Measurements from ENCODE around the gene PUM2. TPM values are rescaled to one million over a fixed set of nuclear protein-coding genes. Genes with fewer than 3 reads are reported as not detected.

The PUM2 gene
- total and polyA plus RNA-seq, 2 of the 8 experiments (the other 6 are each of a cell fraction or from before 2014, with no cell fraction given), result 46.6 to 114 TPM

DNA sequence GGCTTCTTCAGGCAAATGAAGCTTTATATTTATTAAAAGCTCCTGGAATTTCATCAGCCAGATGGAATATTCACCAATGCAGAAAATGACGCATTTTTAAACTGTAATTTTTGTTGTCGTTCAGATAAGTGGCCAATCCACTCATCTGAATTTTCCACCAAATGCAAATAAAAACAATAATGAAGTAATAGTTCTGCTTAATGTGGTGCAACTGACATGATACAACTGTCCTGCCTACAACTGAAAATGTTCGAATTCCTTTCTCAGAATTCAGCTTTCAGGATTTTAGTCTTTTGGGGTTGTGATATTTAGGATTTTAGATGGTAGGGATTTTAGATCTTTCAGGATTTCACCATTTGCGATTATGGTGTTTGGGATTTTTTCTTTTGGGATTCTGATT lies 27.1 kb upstream of the PUM2 start:
- Histone ChIP-seq H4K91ac (replicated peaks; ENCODE audit: insufficient read length, low read length) (no peak overlapping the region), H2AFZ (ENCODE audit: low read length) (no peak overlapping the region), H2AK5ac (ENCODE audit: low read depth, low read length) (no peak overlapping the region), H2BK5ac (ENCODE audit: low read depth, low read length) (no peak overlapping the region), H2BK15ac (ENCODE audit: low read length) (no peak overlapping the region), H3K18ac (ENCODE audit: extremely low read depth, low read length) (no peak overlapping the region), H3K4ac (replicated peaks; ENCODE audit: insufficient read length, low read depth, low read length) (no peak overlapping the region), H3K4me3 (ENCODE audit: extremely low read depth in 1 of 4, insufficient read depth in 2 of 4, low read depth in 3 of 4, low read length in 4 of 4) (no peak overlapping the region), H3K27ac (ENCODE audit: low read depth, low read length) (no peak overlapping the region), H2BK20ac (ENCODE audit: low read length) (no peak overlapping the region), H3K36me3 (ENCODE audit: control insufficient read depth in 2 of 4, insufficient read depth in 4 of 4, low read length in 3 of 4) (no peaks in the 10 kb centered on the region), H2BK120ac (replicated peaks; ENCODE audit: low read depth, low read length) (no peak overlapping the region), H3K23ac (ENCODE audit: insufficient read length) (no peak overlapping the region), H3K4me1 (replicated peaks in 1 of 4; ENCODE audit: control insufficient read depth in 3 of 4, insufficient read depth in 4 of 4, low read length in 3 of 4) (peaks cover 0 to 5% (median 2%) of the 10 kb centered on the region in 4 experiments; a peak in 5 of 7 replicates), H4K8ac (ENCODE audit: extremely low read depth, insufficient read depth, low read length) (no peak overlapping the region), H2BK12ac (ENCODE audit: low read depth, low read length) (no peak overlapping the region), H4K20me1 (replicated peaks in 1 of 2; ENCODE audit: control insufficient read depth in 1 of 2, insufficient read depth in 2 of 2, low read length in 2 of 2) (no peaks in the 10 kb centered on the region), H3K23me2 (ENCODE audit: low read depth, low read length) (no peaks in the 10 kb centered on the region), H3K4me2 (ENCODE audit: insufficient read depth in 1 of 2, low read depth in 2 of 2, low read length in 2 of 2) (no peak overlapping the region), H3K27me3 (replicated peaks in 1 of 4; ENCODE audit: control insufficient read depth in 3 of 4, extremely low read depth in 1 of 4, insufficient read depth in 3 of 4, low read length in 3 of 4) (no peaks in the 10 kb centered on the region), H3K14ac (ENCODE audit: insufficient read length) (no peak overlapping the region), H3K9me3 (ENCODE audit: insufficient read depth in 2 of 2, low read depth in 1 of 2, low read length in 1 of 2) (no peaks in the 10 kb centered on the region), H3K79me2 (ENCODE audit: control insufficient read depth in 1 of 2, insufficient read depth in 2 of 2, low read length in 2 of 2) (no peaks in the 10 kb centered on the region), H3K79me1 (ENCODE audit: low read depth, low read length) (no peaks in the 10 kb centered on the region), H3K9ac (replicated peaks in 1 of 4; ENCODE audit: extremely low read depth in 1 of 4, low read depth in 3 of 4, low read length in 3 of 4) (no peak overlapping the region), H4K5ac (ENCODE audit: insufficient read length, low read depth, low read length) (no peak overlapping the region), H3K56ac (replicated peaks; ENCODE audit: insufficient read length, low read depth, low read length) (no peak overlapping the region)
- ChIA-PET CTCF (ENCODE audit: partially characterized antibody) (interaction anchor here (0.9 to 14.6 kb wide), 27 partner anchors 10 to 283 kb away, joined by 3 to 152 read pairs (median 9); partner anchors contain the start of gene HS1BP3), POLR2A (ENCODE audit: partially characterized antibody) (interaction anchor here (0.8 to 2.4 kb wide), 3 partner anchors 25 to 70 kb away, joined by 3 to 10 read pairs (median 3); partner anchors contain the start of gene RHOB)
- WGBS, 2 experiments (ENCODE audit: extremely low coverage in 1 of 2, insufficient coverage in 1 of 2, insufficient read length in 1 of 2, insufficient replicate concordance in 2 of 2, low coverage in 1 of 2, low lambda C conversion rate in 2 of 2, missing lambda C conversion rate in 1 of 2), result 89% methylated on average over 4 of the region's 4 CpGs; no CpG with 5 or more reads in 1 of the 2 experiments
- DNase-seq (ENCODE audit: low read depth in 1 of 2, low spot score in 2 of 2) (no peak), FAIRE-seq (no peak)
- TF ChIP-seq PHF8 (conservative IDR thresholded peaks at IDR 0.05; ENCODE audit: low read depth, low read length), result no peak
- TF ChIP-seq RFX5 (IDR thresholded peaks at IDR 0.05; ENCODE audit: borderline replicate concordance, low read depth, low read length), result no peak
- TF ChIP-seq BACH1 (IDR thresholded peaks at IDR 0.05; ENCODE audit: low read length), result no peak
- no peak for TF ChIP-seq SP2 (IDR thresholded peaks at IDR 0.05; ENCODE audit: low read length)
- no peak for TF ChIP-seq SP1 (IDR thresholded peaks at IDR 0.05; ENCODE audit: low read depth, low read length)
- no peak for TF ChIP-seq KDM4A (IDR thresholded peaks at IDR 0.05; ENCODE audit: low read depth, low read length, severe bottlenecking)
- no peak for TF ChIP-seq TAF7 (optimal IDR thresholded peaks at IDR 0.05; ENCODE audit: borderline replicate concordance, low read depth, low read length)
- no peak for TF ChIP-seq RBBP5 (IDR thresholded peaks at IDR 0.05; ENCODE audit: borderline replicate concordance, low read depth, low read length)
- TF ChIP-seq TCF12 (IDR thresholded peaks at IDR 0.05; ENCODE audit: low read depth, low read length), result no peak
- TF ChIP-seq TBP (IDR thresholded peaks at IDR 0.05; ENCODE audit: low read depth, low read length), result no peak
- TF ChIP-seq RNF2 (IDR thresholded peaks at IDR 0.05; ENCODE audit: borderline replicate concordance, low read depth, low read length, missing control alignments, poor library complexity, severe bottlenecking), result no peak
- no peak for TF ChIP-seq RXRA (IDR thresholded peaks at IDR 0.05; ENCODE audit: insufficient read depth, low read depth, low read length)

Data from H1 (cell line).